T-helper 17 cell (primary cell): ENCODE results near the gene MARS1. TPM values are rescaled to one million over a fixed set of nuclear protein-coding genes. Genes with fewer than 3 reads are reported as not detected.

ENCODE experiments used
- ATAC-seq: fragments of 150-1000 bp; cut with Tn5 transposase; 2 replicates; pipeline ENCODE4 v1.10.0; 2021; ENCODE audit warnings: mild to moderate bottlenecking, moderate library complexity
- DNase-seq, 3 donors: peaks; one replicate each; pipeline versions ENCODE4 v3.0.0 to v3.0.0-alpha.2; 2020 to 2021
- H3K9me3 ChIP-seq: one replicate; pipeline ENCODE4 v1.7.0; 2013; ENCODE audit warnings: low read length, mild to moderate bottlenecking; ENCODE audit not compliant: control insufficient read depth, poor library complexity, severe bottlenecking
- H3K27ac Mint-ChIP-seq: one replicate; pipeline ENCODE4 v1.8.0; 2022; ENCODE audit warnings: mild to moderate bottlenecking, moderate library complexity, mixed read lengths
- H3K27me3 Mint-ChIP-seq: one replicate; pipeline ENCODE4 v1.8.0; 2022; ENCODE audit warnings: mixed read lengths
- H3K36me3 Mint-ChIP-seq: one replicate; pipeline ENCODE4 v1.8.0; 2022; ENCODE audit warnings: low read depth, mixed read lengths
- H3K4me1 Mint-ChIP-seq: one replicate; pipeline ENCODE4 v1.8.0; 2022; ENCODE audit warnings: mild to moderate bottlenecking, mixed read lengths
- H3K4me3 Mint-ChIP-seq: one replicate; pipeline ENCODE4 v1.8.0; 2022; ENCODE audit warnings: mild to moderate bottlenecking, moderate library complexity, mixed read lengths
- total RNA-seq, 4 donors: library from RNA in 2 of 4; stranded (reverse) in 2 of 4; gene quantifications; one replicate each; pipeline ENCODE4 v1.2.3 and lab custom pipeline; 2022 to 2026

The MARS1 gene
- total RNA-seq, 2 donors from 2014 or later = 175 to 180 TPM

DNA sequence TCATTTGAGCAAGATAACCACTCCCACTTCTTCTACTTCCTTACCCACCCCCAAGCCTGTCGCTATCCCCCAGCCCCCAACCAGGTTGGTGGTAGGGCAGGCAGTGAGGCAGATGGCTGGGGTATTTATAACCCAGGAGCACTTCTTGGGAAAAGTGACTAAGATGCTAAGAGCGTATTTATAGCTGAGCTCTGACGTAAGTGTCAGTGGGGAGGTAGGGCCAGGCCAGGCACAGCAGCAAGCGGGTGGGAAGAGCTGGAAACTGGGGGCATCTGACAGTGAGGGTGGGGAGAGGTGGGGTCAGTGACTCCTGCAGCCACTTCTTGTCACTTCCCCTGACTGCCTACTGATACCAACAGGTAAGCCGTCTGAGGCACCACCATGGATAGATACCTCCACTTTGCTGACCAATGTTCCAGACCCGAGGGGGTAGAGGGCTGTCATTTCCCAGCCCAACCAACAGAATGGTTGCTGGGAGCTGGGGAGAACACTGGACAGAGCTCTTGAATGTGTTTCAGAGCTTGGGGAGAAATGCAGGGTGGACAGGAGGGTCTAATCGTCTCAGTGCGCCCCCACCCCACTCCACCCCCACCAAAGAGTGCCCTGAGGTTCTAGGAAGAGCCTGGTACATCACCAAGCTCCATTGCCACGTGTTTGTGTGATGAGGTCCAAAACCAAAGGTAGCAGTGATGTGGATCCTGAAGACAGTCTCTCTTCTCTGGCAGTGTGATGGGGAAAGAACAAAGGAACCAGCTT, 35.5 kb upstream of the MARS1 start:
- no peak overlapping the region for H3K4me3 Mint-ChIP-seq
- peaks cover 20% of the 10 kb centered on the region for H3K27me3 Mint-ChIP-seq
- H3K4me1 Mint-ChIP-seq = peaks cover 10% of the 10 kb centered on the region
- DNase-seq = no peak
- no peaks in the 10 kb centered on the region for H3K9me3 ChIP-seq
- H3K27ac Mint-ChIP-seq = no peak overlapping the region
- H3K36me3 Mint-ChIP-seq = no peaks in the 10 kb centered on the region
- no peak for ATAC-seq

DNA sequence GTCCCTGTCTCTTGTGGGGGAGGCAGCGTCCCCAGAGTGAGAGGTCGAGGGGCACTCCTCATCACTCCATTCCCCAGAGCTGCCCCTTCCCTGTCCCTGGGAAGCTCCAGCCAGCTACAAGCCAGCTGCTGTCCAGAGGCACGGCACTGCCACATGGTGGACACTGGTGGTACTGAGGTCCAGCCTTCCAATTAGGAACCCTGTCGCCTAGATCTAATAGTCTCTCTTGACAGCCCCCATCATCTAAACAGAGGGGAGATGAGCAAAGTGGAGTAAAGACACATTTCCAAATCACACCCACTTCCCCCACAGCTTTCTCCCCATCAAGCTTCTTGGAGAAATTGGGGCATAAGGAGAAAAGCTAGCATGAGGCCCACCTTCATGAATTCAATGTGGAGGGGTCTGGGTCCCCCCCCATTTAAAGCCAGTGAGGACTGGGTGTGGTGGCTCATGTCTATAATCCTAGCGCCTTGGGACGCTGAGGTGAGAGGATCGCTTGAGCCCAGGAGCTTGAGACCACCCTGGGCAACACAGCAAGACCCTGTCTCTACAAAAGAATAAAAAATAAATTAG, 34.8 kb upstream of the MARS1 start:
- Mint-ChIP-seq H3K36me3 (no peaks in the 10 kb centered on the region), H3K27ac (no peak overlapping the region), H3K4me3 (no peak overlapping the region), H3K4me1 (peaks cover 10% of the 10 kb centered on the region), H3K27me3 (peaks cover 20% of the 10 kb centered on the region)
- peak; percentile 67 for ATAC-seq
- no peaks in the 10 kb centered on the region for H3K9me3 ChIP-seq
- DNase-seq = peak in 1 of 3 donors; percentile 34

DNA sequence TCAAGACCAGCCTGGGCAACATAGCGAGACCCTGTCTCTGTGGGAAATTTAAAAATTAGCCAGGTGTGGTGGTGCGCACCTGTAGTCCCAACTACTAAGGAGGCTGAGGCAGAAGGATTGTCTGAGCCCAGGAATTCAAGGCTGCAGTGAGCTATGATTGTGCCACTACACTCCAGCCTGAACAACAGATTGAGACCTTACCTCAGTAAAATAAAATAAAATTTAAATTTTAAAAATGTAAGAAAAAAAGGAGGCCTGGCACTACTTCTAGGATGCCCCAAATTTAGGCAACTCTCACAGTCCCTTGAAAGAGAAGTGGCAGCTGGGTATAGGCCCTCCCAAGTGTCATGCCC, 33.7 kb upstream of the MARS1 start:
- no peak for ATAC-seq
- H3K4me3 Mint-ChIP-seq = no peak overlapping the region
- peaks cover 20% of the 10 kb centered on the region for H3K27me3 Mint-ChIP-seq
- H3K27ac Mint-ChIP-seq = no peak overlapping the region
- H3K36me3 Mint-ChIP-seq = no peaks in the 10 kb centered on the region
- no peak for DNase-seq
- H3K4me1 Mint-ChIP-seq = peaks cover 16% of the 10 kb centered on the region
- no peaks in the 10 kb centered on the region for H3K9me3 ChIP-seq

DNA sequence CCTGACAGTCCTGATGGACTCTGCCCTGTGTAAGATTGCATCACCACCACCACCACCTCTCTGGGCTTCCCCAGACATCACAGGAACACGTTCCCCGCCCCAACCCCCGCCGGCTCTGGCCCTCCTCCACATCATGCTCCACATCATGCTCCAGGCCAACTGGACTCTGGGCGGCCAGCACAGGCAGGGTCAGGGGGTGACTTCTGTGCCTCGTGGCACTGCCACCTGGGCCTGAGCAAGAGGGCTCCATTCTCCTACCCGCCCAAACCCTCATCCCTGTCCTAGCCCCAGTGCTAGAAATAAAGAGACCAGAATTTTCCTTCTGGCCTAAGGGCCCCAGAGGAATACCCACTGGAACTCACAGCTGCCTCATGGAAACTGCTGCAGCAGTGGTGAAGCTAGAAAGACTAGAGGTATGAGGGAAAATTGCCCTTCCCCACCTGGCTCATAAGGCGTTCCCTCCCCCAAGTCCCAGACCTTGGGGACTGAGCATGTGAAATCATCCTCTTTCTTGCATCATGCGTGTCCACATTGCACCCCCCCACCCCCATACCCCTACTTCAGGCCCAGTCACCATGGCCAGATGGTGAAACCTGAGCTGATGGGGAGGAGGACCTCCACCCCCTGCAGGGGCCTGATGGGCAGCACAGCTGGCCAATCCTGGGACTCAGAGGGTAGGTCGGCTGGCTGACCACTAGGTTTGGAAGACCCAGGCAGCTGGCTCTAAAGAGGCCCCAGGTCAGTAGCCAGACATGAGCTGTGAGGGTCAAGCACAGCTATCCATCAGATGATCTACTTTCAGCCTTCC, 33.1 kb upstream of the MARS1 start, which contains the start of gene INHBE:
INHBE (plus strand) TSS at position 742 of the 808 bp plus-strand sequence. CDS start 230 bp downstream, outside the sequence.
- H3K27me3 Mint-ChIP-seq = peaks cover 20% of the 10 kb centered on the region
- H3K4me3 Mint-ChIP-seq = peak within 1 kb of the TSS; percentile 80
- no peaks in the 10 kb centered on the region for H3K36me3 Mint-ChIP-seq
- H3K27ac Mint-ChIP-seq = peak within 1 kb of the TSS; percentile 72
- H3K4me1 Mint-ChIP-seq = peaks cover 21% of the 10 kb centered on the region
- H3K9me3 ChIP-seq = no peaks in the 10 kb centered on the region
- no peak for DNase-seq
- ATAC-seq = no peak

DNA sequence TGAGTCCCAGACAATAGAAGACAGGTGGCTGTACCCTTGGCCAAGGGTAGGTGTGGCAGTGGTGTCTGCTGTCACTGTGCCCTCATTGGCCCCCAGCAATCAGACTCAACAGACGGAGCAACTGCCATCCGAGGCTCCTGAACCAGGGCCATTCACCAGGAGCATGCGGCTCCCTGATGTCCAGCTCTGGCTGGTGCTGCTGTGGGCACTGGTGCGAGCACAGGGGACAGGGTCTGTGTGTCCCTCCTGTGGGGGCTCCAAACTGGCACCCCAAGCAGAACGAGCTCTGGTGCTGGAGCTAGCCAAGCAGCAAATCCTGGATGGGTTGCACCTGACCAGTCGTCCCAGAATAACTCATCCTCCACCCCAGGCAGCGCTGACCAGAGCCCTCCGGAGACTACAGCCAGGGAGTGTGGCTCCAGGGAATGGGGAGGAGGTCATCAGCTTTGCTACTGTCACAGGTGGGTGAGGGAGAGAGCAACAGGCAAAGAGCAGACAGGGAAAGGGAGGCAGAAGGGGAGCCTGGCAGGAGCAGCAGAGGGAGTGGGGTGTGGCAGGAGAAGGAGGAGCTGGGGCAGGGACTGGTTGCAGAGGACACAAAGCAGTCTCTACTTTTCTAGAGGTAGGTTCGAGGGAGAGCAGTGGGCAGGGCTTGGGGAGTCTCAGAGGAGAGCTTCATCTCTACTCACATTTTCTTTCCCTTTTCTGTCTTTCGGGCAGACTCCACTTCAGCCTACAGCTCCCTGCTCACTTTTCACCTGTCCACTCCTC, 32.3 kb upstream of the MARS1 start:
- no peak for ATAC-seq
- Mint-ChIP-seq H3K4me1 (peaks cover 27% of the 10 kb centered on the region), H3K36me3 (no peaks in the 10 kb centered on the region), H3K27me3 (peaks cover 22% of the 10 kb centered on the region), H3K27ac (peak overlapping the region; percentile 72), H3K4me3 (peak overlapping the region; percentile 80)
- no peak for DNase-seq
- H3K9me3 ChIP-seq = no peaks in the 10 kb centered on the region

DNA sequence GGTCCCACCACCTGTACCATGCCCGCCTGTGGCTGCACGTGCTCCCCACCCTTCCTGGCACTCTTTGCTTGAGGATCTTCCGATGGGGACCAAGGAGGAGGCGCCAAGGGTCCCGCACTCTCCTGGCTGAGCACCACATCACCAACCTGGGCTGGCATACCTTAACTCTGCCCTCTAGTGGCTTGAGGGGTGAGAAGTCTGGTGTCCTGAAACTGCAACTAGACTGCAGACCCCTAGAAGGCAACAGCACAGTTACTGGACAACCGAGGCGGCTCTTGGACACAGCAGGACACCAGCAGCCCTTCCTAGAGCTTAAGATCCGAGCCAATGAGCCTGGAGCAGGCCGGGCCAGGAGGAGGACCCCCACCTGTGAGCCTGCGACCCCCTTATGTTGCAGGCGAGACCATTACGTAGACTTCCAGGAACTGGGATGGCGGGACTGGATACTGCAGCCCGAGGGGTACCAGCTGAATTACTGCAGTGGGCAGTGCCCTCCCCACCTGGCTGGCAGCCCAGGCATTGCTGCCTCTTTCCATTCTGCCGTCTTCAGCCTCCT, 31.6 kb upstream of the MARS1 start:
- Mint-ChIP-seq H3K27me3 (peaks cover 18% of the 10 kb centered on the region), H3K4me1 (peaks cover 30% of the 10 kb centered on the region), H3K4me3 (peak overlapping the region; percentile 80), H3K27ac (peak overlapping the region; percentile 72), H3K36me3 (no peaks in the 10 kb centered on the region)
- ATAC-seq (peak; percentile 24), DNase-seq (peak in 1 of 3 donors; percentile 16)
- no peaks in the 10 kb centered on the region for H3K9me3 ChIP-seq

DNA sequence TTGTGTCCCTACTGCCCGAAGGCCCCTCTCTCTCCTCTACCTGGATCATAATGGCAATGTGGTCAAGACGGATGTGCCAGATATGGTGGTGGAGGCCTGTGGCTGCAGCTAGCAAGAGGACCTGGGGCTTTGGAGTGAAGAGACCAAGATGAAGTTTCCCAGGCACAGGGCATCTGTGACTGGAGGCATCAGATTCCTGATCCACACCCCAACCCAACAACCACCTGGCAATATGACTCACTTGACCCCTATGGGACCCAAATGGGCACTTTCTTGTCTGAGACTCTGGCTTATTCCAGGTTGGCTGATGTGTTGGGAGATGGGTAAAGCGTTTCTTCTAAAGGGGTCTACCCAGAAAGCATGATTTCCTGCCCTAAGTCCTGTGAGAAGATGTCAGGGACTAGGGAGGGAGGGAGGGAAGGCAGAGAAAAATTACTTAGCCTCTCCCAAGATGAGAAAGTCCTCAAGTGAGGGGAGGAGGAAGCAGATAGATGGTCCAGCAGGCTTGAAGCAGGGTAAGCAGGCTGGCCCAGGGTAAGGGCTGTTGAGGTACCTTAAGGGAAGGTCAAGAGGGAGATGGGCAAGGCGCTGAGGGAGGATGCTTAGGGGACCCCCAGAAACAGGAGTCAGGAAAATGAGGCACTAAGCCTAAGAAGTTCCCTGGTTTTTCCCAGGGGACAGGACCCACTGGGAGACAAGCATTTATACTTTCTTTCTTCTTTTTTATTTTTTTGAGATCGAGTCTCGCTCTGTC, 31.0 kb upstream of the MARS1 start:
- ATAC-seq (no peak), DNase-seq (no peak)
- no peak overlapping the region for H3K4me3 Mint-ChIP-seq
- H3K4me1 Mint-ChIP-seq = peaks cover 34% of the 10 kb centered on the region
- H3K27ac Mint-ChIP-seq = no peak overlapping the region
- H3K27me3 Mint-ChIP-seq = peaks cover 14% of the 10 kb centered on the region
- H3K36me3 Mint-ChIP-seq = no peaks in the 10 kb centered on the region
- H3K9me3 ChIP-seq = no peaks in the 10 kb centered on the region

DNA sequence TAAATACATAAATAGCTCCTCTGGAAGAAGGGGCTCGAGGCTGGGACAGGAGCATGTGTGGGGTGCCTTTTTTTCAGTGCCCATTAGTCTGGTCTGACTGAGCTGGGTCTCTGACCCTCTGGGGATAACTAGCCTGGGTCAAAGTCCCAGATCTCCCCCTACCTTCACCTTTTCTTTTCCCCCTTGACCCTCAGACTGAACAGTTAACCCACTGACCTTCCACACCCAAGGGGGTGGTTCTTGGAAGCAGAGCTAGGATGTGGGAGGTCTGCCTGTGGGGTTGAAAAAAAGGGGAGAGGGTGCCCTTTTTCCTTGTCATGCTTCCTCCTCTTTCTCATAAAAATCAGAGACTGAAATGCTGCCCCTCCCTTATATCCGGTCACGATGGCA, 29.2 kb upstream of the MARS1 start:
- peaks cover 15% of the 10 kb centered on the region for H3K27me3 Mint-ChIP-seq

DNA sequence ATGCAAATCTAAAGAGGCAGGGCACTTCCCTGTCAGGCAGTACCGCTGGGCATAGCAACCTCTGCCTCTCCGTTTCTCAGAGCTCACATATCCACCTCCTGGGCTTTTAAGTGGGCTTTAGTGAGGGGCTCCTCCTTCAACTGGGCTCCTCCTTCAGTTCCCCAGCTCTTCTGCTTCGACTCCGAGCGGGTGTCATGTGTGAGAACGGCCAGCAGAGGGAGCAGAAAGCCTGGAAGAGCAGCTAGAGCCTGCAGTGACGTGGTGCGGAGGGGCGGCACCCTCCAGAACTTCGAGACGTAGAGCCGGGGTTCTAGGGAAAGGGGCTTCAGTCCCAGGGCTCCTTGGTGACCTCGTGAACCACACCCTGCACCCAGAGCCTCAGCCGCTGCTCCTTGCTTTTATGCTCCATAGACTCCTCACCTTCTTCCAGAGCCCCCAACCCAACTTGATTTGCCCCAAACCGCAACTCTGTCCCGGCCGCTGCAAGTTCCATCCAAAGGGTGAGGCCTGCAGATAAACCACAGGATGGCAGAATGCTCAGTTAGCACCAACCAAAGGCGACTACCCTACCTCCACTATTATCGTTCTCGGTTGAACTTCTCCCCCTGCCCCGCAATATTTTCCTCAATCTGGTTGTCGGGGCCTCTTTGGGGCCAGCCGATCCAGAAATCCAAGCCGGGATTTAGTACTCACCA, 28.7 kb upstream of the MARS1 start:
- Mint-ChIP-seq H3K4me1 (peaks cover 46% of the 10 kb centered on the region), H3K27me3 (peaks cover 15% of the 10 kb centered on the region), H3K4me3 (peak overlapping the region; percentile 95), H3K36me3 (peaks cover 2% of the 10 kb centered on the region), H3K27ac (peak overlapping the region; percentile 90)
- no peaks in the 10 kb centered on the region for H3K9me3 ChIP-seq
- DNase-seq = peak; percentile 72 to 89 (median 82)
- peak; percentile 78 for ATAC-seq

More for the DNA sequence above, 29.2 kb upstream of the MARS1 start:
- H3K36me3 Mint-ChIP-seq = peaks cover 2% of the 10 kb centered on the region
- H3K4me1 Mint-ChIP-seq = peaks cover 43% of the 10 kb centered on the region
- H3K27ac Mint-ChIP-seq = peak overlapping the region; percentile 90
- no peaks in the 10 kb centered on the region for H3K9me3 ChIP-seq
- DNase-seq (no peak), ATAC-seq (no peak)
- peak overlapping the region; percentile 95 for H3K4me3 Mint-ChIP-seq

DNA sequence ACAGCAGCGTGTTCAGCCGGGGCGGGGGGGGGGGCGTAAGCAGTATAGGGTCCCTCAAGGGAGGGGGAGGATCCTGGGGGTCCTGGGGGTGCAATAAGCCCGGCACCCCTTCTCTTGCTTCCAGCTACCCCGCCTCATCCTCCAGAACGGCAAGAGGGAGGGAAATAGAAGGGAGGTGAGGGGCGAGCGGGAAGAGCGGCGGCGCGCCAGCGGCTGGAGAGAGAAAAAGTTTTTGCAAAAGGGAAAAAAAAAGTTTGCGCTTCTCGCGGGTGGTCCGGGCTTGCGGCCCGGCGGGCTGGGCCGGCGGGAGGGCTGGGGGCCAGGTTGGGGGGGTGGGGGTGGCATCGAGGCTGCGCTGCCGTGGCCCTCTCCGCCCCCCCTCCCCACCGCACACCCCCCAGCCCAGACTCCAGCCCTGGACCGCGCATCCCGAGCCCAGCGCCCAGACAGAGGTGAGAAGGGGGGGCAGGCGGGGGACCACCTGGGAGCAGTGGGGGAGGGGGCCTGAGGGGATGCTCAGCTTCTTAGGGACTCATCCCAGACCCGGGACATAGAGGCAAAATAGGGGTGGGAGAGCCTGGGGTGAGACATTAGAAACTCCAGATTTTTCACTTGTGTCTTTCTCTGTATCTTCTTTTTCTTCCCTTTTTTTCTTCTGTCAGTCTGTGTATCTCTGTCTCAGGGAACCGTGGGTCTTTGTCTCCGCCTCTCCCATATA, 28.0 kb upstream of the MARS1 start, which contains the start of gene GLI1:
GLI1 (plus strand) TSS at position 36 of the 718 bp plus-strand sequence. CDS start 3,907 bp downstream, outside the sequence.
- no peak for DNase-seq
- peaks cover 2% of the 10 kb centered on the region for H3K36me3 Mint-ChIP-seq
- H3K4me1 Mint-ChIP-seq = peaks cover 50% of the 10 kb centered on the region

DNA sequence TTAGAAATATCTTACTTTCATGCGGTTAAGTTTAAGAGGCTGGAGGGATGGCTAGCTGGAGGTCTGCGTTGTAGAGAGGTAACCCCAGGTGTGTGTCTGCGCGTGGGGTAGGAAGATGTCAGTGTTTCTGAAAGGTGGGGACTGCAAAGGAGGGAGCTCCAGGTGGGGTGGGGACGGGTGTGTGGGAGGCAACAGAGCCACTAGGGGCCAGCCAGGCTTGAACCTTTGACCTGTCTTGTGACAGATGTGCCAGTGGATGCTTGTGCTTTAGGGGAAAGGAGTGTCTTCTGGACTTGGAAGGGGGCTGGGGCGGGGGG, 27.4 kb upstream of the MARS1 start:
- Mint-ChIP-seq H3K4me1 (peaks cover 52% of the 10 kb centered on the region), H3K27ac (peak overlapping the region; percentile 51), H3K27me3 (peaks cover 15% of the 10 kb centered on the region), H3K36me3 (peaks cover 2% of the 10 kb centered on the region), H3K4me3 (peak overlapping the region; percentile 95)
- no peak for ATAC-seq
- H3K9me3 ChIP-seq = no peaks in the 10 kb centered on the region
- no peak for DNase-seq

More for the DNA sequence above, 28.0 kb upstream of the MARS1 start, which contains the start of gene GLI1:
- peaks cover 15% of the 10 kb centered on the region for H3K27me3 Mint-ChIP-seq
- H3K4me3 Mint-ChIP-seq = peak within 1 kb of the TSS; percentile 95
- no peak for ATAC-seq
- peak within 1 kb of the TSS; percentile 90 for H3K27ac Mint-ChIP-seq
- H3K9me3 ChIP-seq = no peaks in the 10 kb centered on the region
